Measurements from ENCODE around the gene NPHP4.

DNA sequence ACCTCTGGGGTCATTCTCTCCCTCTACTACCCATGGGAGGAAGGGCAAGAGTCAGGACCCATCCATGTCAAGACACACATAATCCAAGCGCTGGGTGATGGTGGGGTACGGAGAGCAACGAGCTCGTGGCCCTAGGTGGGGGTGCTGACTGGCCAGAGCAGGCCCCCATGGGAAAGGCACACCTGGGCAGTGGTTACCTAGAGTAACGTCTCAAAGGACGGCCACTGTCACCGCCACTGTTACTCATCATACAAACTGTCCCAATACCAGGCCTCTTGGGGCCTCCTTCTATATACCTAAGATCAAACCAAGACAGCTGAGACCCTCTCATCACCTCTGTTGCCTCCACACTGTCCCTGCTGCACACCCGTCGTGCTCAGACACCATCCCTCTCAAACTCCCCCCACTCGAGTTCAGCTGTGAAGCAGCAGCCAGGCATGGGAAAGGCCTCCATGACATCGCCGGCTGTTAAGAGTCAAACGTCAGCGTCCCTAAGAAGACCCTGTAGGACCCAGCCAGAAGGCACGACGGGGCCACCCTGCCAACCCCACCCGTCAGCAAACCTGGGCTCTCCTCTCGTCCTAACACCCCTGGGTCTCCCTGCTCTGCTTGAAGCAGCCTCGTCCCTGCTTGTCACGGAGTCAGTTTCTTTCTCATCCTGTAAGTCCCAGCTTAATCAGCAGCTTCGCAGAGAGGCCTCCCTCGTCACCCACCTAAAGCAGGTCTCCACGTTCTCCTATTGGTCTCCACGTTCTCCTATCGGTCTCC is 15.3 kb downstream of the NPHP4 start:
- TF ChIP-seq, protein P1, sequence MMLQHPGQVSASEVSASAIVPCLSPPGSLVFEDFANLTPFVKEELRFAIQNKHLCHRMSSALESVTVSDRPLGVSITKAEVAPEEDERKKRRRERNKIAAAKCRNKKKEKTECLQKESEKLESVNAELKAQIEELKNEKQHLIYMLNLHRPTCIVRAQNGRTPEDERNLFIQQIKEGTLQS (IDR thresholded peaks at IDR 0.05): no peak
- TF ChIP-seq ELF1 (IDR thresholded peaks at IDR 0.05; ENCODE audit: borderline replicate concordance, low read depth) (no peak), CEBPB (IDR thresholded peaks at IDR 0.05; ENCODE audit: low read depth) (no peak), TCF7L2 (IDR thresholded peaks at IDR 0.05; ENCODE audit: borderline replicate concordance, extremely low read depth, insufficient read depth, insufficient read length) (no peak), SIN3A (IDR thresholded peaks at IDR 0.05; ENCODE audit: low read depth) (no peak), POLR2A (IDR thresholded peaks at IDR 0.05; ENCODE audit: borderline replicate concordance, extremely low read depth, insufficient read depth, insufficient read length) (no peak), EZH2 (IDR thresholded peaks at IDR 0.05) (no peak), POLR2AphosphoS5 (IDR thresholded peaks at IDR 0.05; ENCODE audit: low read depth, low read length) (no peak), SP1 (IDR thresholded peaks at IDR 0.05; ENCODE audit: low read depth) (no peak), FOSL1 (IDR thresholded peaks at IDR 0.05; ENCODE audit: low read depth) (no peak), EZH2phosphoT487 (IDR thresholded peaks at IDR 0.05; ENCODE audit: borderline replicate concordance) (no peak)
- TF ChIP-seq, protein P2, sequence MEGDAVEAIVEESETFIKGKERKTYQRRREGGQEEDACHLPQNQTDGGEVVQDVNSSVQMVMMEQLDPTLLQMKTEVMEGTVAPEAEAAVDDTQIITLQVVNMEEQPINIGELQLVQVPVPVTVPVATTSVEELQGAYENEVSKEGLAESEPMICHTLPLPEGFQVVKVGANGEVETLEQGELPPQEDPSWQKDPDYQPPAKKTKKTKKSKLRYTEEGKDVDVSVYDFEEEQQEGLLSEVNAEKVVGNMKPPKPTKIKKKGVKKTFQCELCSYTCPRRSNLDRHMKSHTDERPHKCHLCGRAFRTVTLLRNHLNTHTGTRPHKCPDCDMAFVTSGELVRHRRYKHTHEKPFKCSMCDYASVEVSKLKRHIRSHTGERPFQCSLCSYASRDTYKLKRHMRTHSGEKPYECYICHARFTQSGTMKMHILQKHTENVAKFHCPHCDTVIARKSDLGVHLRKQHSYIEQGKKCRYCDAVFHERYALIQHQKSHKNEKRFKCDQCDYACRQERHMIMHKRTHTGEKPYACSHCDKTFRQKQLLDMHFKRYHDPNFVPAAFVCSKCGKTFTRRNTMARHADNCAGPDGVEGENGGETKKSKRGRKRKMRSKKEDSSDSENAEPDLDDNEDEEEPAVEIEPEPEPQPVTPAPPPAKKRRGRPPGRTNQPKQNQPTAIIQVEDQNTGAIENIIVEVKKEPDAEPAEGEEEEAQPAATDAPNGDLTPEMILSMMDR (IDR thresholded peaks at IDR 0.05 in 2 of 3, conservative IDR thresholded peaks at IDR 0.05 in 1 of 3; ENCODE audit: borderline replicate concordance in 1 of 3, insufficient read depth in 1 of 3, low read depth in 2 of 3, low read length in 2 of 3): no peak
- TF ChIP-seq, protein P3, sequence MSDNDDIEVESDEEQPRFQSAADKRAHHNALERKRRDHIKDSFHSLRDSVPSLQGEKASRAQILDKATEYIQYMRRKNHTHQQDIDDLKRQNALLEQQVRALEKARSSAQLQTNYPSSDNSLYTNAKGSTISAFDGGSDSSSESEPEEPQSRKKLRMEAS (IDR thresholded peaks at IDR 0.05): no peak
- TF ChIP-seq, protein P4, sequence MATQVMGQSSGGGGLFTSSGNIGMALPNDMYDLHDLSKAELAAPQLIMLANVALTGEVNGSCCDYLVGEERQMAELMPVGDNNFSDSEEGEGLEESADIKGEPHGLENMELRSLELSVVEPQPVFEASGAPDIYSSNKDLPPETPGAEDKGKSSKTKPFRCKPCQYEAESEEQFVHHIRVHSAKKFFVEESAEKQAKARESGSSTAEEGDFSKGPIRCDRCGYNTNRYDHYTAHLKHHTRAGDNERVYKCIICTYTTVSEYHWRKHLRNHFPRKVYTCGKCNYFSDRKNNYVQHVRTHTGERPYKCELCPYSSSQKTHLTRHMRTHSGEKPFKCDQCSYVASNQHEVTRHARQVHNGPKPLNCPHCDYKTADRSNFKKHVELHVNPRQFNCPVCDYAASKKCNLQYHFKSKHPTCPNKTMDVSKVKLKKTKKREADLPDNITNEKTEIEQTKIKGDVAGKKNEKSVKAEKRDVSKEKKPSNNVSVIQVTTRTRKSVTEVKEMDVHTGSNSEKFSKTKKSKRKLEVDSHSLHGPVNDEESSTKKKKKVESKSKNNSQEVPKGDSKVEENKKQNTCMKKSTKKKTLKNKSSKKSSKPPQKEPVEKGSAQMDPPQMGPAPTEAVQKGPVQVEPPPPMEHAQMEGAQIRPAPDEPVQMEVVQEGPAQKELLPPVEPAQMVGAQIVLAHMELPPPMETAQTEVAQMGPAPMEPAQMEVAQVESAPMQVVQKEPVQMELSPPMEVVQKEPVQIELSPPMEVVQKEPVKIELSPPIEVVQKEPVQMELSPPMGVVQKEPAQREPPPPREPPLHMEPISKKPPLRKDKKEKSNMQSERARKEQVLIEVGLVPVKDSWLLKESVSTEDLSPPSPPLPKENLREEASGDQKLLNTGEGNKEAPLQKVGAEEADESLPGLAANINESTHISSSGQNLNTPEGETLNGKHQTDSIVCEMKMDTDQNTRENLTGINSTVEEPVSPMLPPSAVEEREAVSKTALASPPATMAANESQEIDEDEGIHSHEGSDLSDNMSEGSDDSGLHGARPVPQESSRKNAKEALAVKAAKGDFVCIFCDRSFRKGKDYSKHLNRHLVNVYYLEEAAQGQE (IDR thresholded peaks at IDR 0.05; ENCODE audit: low read depth): no peak
